GM23338 (cell line): ENCODE results near the gene MYL6. TPM values are rescaled to one million over a fixed set of nuclear protein-coding genes. Genes with fewer than 3 reads are reported as not detected.
A peak's percentile ranks its signal among the peaks of the same experiment; 100 is the strongest.

Source experiments
- ATAC-seq: fragments of 200-7000 bp; cut with Tn5 transposase; 3 replicates; pipeline ENCODE4 v1.9.1; 2020
- DNase-seq: peaks from one replicate; pipeline ENCODE4 v3.0.0-alpha.2; 2015; ENCODE audit warnings: low spot score
- H2AFZ ChIP-seq: fragments of 200-600 bp; sonication (generic); 2 replicates; pipeline ENCODE4 v1.8.0; 2016; ENCODE audit warnings: antibody characterized with exemption, mild to moderate bottlenecking, moderate library complexity
- H3F3A ChIP-seq: fragments of 200-600 bp; sonication (generic); replicated peaks from 2 replicates; pipeline ENCODE4 v1.8.0; 2017; ENCODE audit warnings: antibody characterized with exemption, mixed run types, low read depth
- H3K27ac ChIP-seq: fragments of 200-600 bp; sonication (generic); 2 replicates; pipeline ENCODE4 v1.6.1; 2016; ENCODE audit warnings: low read depth
- H3K27me3 ChIP-seq: fragments of 200-600 bp; sonication (generic); 2 replicates; pipeline ENCODE4 v1.8.0; 2016; ENCODE audit warnings: mild to moderate bottlenecking, mixed run types, moderate library complexity; ENCODE audit not compliant: insufficient read depth
- H3K36me3 ChIP-seq: fragments of 200-600 bp; sonication (generic); 2 replicates; pipeline ENCODE4 v1.8.0; 2016; ENCODE audit warnings: mild to moderate bottlenecking; ENCODE audit not compliant: insufficient read depth
- H3K4me1 ChIP-seq: fragments of 200-600 bp; sonication (generic); 2 replicates; pipeline ENCODE4 v1.8.0; 2016; ENCODE audit warnings: mild to moderate bottlenecking, moderate library complexity; ENCODE audit not compliant: insufficient read depth
- H3K4me2 ChIP-seq: fragments of 200-600 bp; sonication (generic); 2 replicates; pipeline ENCODE4 v1.7.1; 2017; ENCODE audit warnings: mixed run types
- H3K4me3 ChIP-seq: fragments of 200-600 bp; sonication (generic); 2 replicates; pipeline ENCODE4 v1.6.1; 2016; ENCODE audit warnings: mixed run types
- H3K79me2 ChIP-seq: fragments of 200-600 bp; sonication (generic); replicated peaks from 2 replicates; pipeline ENCODE4 v1.8.0; 2017; ENCODE audit warnings: mild to moderate bottlenecking; ENCODE audit not compliant: insufficient read depth
- H3K9me2 ChIP-seq: fragments of 200-600 bp; sonication (generic); 2 replicates; pipeline ENCODE4 v1.8.0; 2017; ENCODE audit not compliant: insufficient read depth
- H4K20me1 ChIP-seq: fragments of 200-600 bp; sonication (generic); replicated peaks from 2 replicates; pipeline ENCODE4 v1.8.0; 2017; ENCODE audit warnings: mild to moderate bottlenecking; ENCODE audit not compliant: insufficient read depth
- H3K27ac Mint-ChIP-seq: 2 replicates; pipeline ENCODE4 v1.8.0; 2020; ENCODE audit warnings: inconsistent platforms, mild to moderate bottlenecking, moderate library complexity, mixed read lengths
- H3K27me3 Mint-ChIP-seq: 3 replicates; pipeline ENCODE4 v1.8.0; 2022; ENCODE audit warnings: low read depth, mild to moderate bottlenecking, moderate library complexity, mixed read lengths, inconsistent platforms; ENCODE audit not compliant: insufficient read depth, poor library complexity
- H3K36me3 Mint-ChIP-seq: 3 replicates; pipeline ENCODE4 v1.8.0; 2021; ENCODE audit warnings: low read depth, mild to moderate bottlenecking, inconsistent platforms, moderate library complexity, mixed read lengths
- H3K4me1 Mint-ChIP-seq: 3 replicates; pipeline ENCODE4 v1.8.0; 2020; ENCODE audit warnings: mild to moderate bottlenecking, inconsistent platforms, mixed read lengths
- H3K4me3 Mint-ChIP-seq: 3 replicates; pipeline ENCODE4 v1.8.0; 2021; ENCODE audit warnings: moderate library complexity, mild to moderate bottlenecking, inconsistent platforms, mixed read lengths
- H3K9me3 Mint-ChIP-seq: 3 replicates; pipeline ENCODE4 v1.8.0; 2020; ENCODE audit warnings: moderate library complexity, mild to moderate bottlenecking, inconsistent platforms, mixed read lengths
- CREB1 ChIP-seq: fragments of 250-450 bp; sonication (Bioruptor Pico); IDR thresholded peaks from 2 replicates; pipeline ENCODE4 v1.5.0; 2020; ENCODE audit warnings: low read depth, mild to moderate bottlenecking, moderate library complexity
- EZH2 ChIP-seq: fragments of 200-600 bp; sonication (generic); IDR thresholded peaks from one replicate; pipeline ENCODE4 v1.8.0; 2017; ENCODE audit warnings: antibody characterized with exemption, mild to moderate bottlenecking, low read depth; ENCODE audit not compliant: unreplicated experiment
- NANOG ChIP-seq: IDR thresholded peaks from 2 replicates; pipeline ENCODE4 v1.6.1; 2016; ENCODE audit warnings: antibody characterized with exemption, borderline replicate concordance
- POLR2AphosphoS5 ChIP-seq: IDR thresholded peaks from 2 replicates; pipeline ENCODE4 v1.6.1; 2016; ENCODE audit warnings: antibody characterized with exemption, low read depth
- ZNF114 ChIP-seq: fragments of 250-450 bp; sonication (Bioruptor Pico); IDR thresholded peaks from 2 replicates; pipeline ENCODE4 v1.5.0; 2020; ENCODE audit warnings: mild to moderate bottlenecking, moderate library complexity
- ZNF331 ChIP-seq: fragments of 250-450 bp; sonication (Bioruptor Pico); IDR thresholded peaks from 2 replicates; pipeline ENCODE4 v1.5.0; 2020; ENCODE audit warnings: low read depth, mild to moderate bottlenecking, moderate library complexity
- polyA plus RNA-seq: library from polyadenylated mRNA; unstranded; fragments of >200 nt; fragmentation: Nextera tagmentation; extraction: Ambion mirVana; gene quantifications from 2 replicates; pipeline ENCODE4 v1.2.1, GENCODE V29; 2016
- total RNA-seq: library from RNA; depleted of rRNA; stranded (reverse); fragments of >200 nt; shearing (Covaris generic); gene quantifications from 2 replicates; pipeline ENCODE4 v1.2.3, GENCODE V29; 2014
- TF ChIP-seq, protein P1 (sequence below), 2 experiments: fragments of 200-600 bp in 1 of 2; sonication (generic) in 1 of 2; conservative IDR thresholded peaks; 2 replicates each; pipeline versions ENCODE4 v1.5.1 to v1.6.1; 2016 to 2017; ENCODE audit warnings: antibody characterized with exemption in 2 of 2, low read depth in 2 of 2, mild to moderate bottlenecking in 2 of 2, moderate library complexity in 1 of 2
- TF ChIP-seq, protein P2 (sequence below): IDR thresholded peaks from one replicate; pipeline ENCODE4 v1.6.1; 2018; ENCODE audit warnings: antibody characterized with exemption; ENCODE audit not compliant: unreplicated experiment
- TF ChIP-seq, protein P3 (sequence below): IDR thresholded peaks from 2 replicates; pipeline ENCODE4 v1.6.1; 2016; ENCODE audit warnings: antibody characterized with exemption

The MYL6 gene
- total and polyA plus RNA-seq, 2 experiments from 2014 or later = 1,092 to 1,545 TPM

DNA sequence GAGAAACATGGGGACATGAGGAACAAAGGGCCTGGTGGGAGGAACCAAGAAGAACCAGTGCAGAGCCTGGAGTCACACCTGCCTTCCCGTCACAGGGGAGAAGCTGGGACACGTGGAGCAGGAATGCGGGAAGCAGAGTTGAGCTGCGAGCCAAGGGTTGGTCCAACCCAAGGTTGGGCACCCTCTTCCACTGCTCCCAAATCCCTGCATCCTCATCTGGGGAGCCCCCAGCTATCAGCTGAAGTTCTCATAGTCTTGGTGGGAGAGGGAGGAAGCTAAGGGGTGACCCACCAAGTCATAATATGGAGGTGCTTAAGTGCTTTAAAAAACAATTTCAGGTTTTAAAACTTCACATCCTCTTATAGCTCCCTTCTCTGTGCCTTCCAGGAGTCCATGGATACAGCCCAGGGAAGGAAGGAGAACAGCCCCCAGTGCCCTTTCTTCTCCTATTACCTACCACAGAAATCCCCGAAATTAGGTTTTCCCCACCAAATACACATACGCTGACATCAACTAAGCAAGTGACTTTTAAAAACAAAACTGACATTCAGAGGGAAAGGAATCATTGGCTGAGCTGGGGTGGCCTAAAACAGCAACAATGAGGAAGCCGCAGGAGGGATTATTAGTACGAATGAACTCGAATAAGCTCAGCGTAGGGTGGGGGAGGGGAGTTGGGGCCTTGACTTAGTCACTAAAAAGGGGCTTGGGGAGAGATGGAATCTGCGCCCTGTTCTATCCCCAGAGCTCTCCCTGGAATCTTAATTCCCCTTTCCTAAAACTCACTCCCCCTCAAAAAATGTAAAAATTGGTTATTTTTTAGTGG is 4.5 kb downstream of the MYL6 start:
- peaks cover 41% of the 10 kb centered on the region for H3K4me1 ChIP-seq
- Mint-ChIP-seq H3K36me3 (peaks cover 92% of the 10 kb centered on the region), H3K4me1 (peaks cover 50% of the 10 kb centered on the region), H3K27ac (peak overlapping the region; percentile 95), H3K27me3 (peaks cover 47% of the 10 kb centered on the region), H3K9me3 (no peaks in the 10 kb centered on the region; the same call in 2 of the 3 replicates), H3K4me3 (peak overlapping the region; percentile 36; the same call in 2 of the 3 replicates)
- TF ChIP-seq ZNF331 (CRISPR knock-in tag) (no peak), POLR2AphosphoS5 (peak; percentile 38; the same call in 1 of the 2 replicates)
- peaks cover 31% of the 10 kb centered on the region for H3K79me2 ChIP-seq
- DNase-seq = peak; percentile 64
- H4K20me1 ChIP-seq = peaks cover 25% of the 10 kb centered on the region
- ATAC-seq = peak; percentile 2
- peak overlapping the region; percentile 98 for H3K27ac ChIP-seq
- no peaks in the 10 kb centered on the region for H3K9me2 ChIP-seq
- no peak overlapping the region for H2AFZ ChIP-seq
- H3F3A ChIP-seq = peaks cover 57% of the 10 kb centered on the region
- H3K4me2 ChIP-seq = peak overlapping the region; percentile 36
- no peaks in the 10 kb centered on the region for H3K27me3 ChIP-seq
- peaks cover 55% of the 10 kb centered on the region for H3K36me3 ChIP-seq
- no peak overlapping the region for H3K4me3 ChIP-seq

DNA sequence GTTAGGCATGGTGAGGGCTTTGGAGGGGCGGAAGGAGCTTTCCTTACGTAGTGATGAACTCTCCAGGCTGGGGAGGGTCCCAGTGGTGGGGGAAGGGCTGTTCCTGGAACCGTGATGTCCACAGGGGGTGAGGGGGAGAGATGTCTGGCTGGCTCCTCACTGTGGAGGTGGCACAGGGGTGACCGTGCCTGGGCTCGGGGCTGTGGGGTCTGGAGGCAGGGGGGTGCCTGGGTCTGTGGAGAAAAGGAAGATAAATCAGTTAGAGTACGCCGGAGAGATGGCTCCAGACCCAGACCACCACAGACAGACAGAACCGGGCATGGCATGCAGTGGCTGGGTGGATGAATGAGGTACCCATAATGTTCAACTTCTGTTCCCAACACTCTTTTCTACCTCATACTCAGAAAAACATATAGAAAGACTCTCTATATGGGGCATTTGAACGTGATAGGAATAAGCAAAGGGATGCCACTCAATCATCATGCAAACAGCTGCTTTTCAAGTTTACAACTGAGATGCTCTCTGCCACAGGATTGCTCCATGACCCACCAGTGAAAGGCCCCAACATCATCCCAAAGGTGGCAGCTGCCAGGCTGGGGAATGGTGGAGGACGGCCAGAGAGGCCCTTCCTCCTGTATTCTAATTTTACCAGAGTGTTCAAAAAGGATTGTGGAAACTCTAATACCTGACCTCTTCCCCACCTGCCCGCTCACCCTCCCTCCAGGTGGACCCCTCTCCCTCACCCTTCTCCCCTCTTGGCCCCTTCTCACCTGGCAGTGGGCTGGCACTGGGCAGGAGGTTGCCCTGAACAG is 5.6 kb downstream of the MYL6 start:
- Histone ChIP-seq H3K79me2 (peaks cover 26% of the 10 kb centered on the region), H3K27me3 (no peaks in the 10 kb centered on the region), H3K4me1 (peaks cover 41% of the 10 kb centered on the region), H3K4me3 (no peak overlapping the region), H4K20me1 (peaks cover 25% of the 10 kb centered on the region), H3K36me3 (peaks cover 61% of the 10 kb centered on the region), H2AFZ (no peak overlapping the region), H3K27ac (peak overlapping the region; percentile 98; the same call in 1 of the 2 replicates), H3F3A (peaks cover 59% of the 10 kb centered on the region), H3K4me2 (peak overlapping the region; percentile 36; the same call in 1 of the 2 replicates), H3K9me2 (no peaks in the 10 kb centered on the region)
- Mint-ChIP-seq H3K9me3 (no peaks in the 10 kb centered on the region; the same call in 2 of the 3 replicates), H3K36me3 (peaks cover 93% of the 10 kb centered on the region), H3K4me3 (peak overlapping the region; percentile 23; the same call in 2 of the 3 replicates), H3K27ac (peak overlapping the region; percentile 84), H3K4me1 (peaks cover 50% of the 10 kb centered on the region), H3K27me3 (peaks cover 39% of the 10 kb centered on the region)
- ATAC-seq (peak; percentile 7), DNase-seq (peak; percentile 57)
- TF ChIP-seq EZH2 (no peak), NANOG (no peak), ZNF114 (CRISPR knock-in tag) (no peak), CREB1 (no peak)
- TF ChIP-seq, protein P1, sequence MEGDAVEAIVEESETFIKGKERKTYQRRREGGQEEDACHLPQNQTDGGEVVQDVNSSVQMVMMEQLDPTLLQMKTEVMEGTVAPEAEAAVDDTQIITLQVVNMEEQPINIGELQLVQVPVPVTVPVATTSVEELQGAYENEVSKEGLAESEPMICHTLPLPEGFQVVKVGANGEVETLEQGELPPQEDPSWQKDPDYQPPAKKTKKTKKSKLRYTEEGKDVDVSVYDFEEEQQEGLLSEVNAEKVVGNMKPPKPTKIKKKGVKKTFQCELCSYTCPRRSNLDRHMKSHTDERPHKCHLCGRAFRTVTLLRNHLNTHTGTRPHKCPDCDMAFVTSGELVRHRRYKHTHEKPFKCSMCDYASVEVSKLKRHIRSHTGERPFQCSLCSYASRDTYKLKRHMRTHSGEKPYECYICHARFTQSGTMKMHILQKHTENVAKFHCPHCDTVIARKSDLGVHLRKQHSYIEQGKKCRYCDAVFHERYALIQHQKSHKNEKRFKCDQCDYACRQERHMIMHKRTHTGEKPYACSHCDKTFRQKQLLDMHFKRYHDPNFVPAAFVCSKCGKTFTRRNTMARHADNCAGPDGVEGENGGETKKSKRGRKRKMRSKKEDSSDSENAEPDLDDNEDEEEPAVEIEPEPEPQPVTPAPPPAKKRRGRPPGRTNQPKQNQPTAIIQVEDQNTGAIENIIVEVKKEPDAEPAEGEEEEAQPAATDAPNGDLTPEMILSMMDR (conservative IDR thresholded peaks at IDR 0.05; ENCODE audit: low read depth in 2 of 2) = no peak
- TF ChIP-seq, protein P2, sequence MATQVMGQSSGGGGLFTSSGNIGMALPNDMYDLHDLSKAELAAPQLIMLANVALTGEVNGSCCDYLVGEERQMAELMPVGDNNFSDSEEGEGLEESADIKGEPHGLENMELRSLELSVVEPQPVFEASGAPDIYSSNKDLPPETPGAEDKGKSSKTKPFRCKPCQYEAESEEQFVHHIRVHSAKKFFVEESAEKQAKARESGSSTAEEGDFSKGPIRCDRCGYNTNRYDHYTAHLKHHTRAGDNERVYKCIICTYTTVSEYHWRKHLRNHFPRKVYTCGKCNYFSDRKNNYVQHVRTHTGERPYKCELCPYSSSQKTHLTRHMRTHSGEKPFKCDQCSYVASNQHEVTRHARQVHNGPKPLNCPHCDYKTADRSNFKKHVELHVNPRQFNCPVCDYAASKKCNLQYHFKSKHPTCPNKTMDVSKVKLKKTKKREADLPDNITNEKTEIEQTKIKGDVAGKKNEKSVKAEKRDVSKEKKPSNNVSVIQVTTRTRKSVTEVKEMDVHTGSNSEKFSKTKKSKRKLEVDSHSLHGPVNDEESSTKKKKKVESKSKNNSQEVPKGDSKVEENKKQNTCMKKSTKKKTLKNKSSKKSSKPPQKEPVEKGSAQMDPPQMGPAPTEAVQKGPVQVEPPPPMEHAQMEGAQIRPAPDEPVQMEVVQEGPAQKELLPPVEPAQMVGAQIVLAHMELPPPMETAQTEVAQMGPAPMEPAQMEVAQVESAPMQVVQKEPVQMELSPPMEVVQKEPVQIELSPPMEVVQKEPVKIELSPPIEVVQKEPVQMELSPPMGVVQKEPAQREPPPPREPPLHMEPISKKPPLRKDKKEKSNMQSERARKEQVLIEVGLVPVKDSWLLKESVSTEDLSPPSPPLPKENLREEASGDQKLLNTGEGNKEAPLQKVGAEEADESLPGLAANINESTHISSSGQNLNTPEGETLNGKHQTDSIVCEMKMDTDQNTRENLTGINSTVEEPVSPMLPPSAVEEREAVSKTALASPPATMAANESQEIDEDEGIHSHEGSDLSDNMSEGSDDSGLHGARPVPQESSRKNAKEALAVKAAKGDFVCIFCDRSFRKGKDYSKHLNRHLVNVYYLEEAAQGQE = no peak
- TF ChIP-seq, protein P3, sequence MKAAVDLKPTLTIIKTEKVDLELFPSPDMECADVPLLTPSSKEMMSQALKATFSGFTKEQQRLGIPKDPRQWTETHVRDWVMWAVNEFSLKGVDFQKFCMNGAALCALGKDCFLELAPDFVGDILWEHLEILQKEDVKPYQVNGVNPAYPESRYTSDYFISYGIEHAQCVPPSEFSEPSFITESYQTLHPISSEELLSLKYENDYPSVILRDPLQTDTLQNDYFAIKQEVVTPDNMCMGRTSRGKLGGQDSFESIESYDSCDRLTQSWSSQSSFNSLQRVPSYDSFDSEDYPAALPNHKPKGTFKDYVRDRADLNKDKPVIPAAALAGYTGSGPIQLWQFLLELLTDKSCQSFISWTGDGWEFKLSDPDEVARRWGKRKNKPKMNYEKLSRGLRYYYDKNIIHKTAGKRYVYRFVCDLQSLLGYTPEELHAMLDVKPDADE = no peak
